NCI-H2107 treated with DMSO at 0.1 percent for 48 hours (cell line): Measurements from ENCODE around the gene PNPLA5.
"Not testable (repeated sequence)": the region's sequence is repeated elsewhere in the genome, so short reads cannot be mapped to it uniquely, and the experiment has no call there.

Experiments used
- DNase-seq: peaks from one replicate; lab custom pipeline; 2025; ENCODE audit not compliant: unreplicated experiment; lab: John Stamatoyannopoulos, UW

The PNPLA5 gene

DNA sequence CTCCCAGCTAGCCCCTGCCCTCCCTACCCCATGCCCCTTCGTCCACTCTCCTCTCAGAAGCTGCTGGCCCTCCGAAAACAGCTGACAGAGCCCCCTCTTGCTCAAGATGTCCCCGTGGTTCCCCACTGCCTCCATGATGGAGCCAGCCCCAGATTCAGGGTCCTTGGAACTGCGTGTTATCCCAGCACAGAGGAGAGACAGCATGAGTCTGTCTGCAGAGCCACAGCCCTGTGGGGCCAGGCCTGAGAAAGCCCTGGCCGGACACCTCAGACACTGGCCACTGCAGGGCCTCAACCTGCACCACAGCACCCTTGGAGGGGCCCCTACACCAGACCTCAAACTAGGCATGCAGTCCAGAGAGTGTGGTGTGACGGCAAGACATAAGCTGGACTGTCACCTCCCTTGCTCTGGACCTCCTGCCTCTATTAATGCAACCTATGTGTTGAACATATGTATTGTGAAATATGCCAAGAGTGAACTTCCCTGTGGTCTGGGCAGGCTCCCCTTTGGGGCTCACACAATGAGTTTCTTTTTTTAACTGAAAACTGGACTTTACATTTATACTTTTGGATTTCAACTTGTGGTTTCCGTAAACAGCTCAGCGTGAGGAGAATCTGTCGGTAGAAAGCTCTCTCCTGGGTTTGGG lies 9.6 kb downstream of the PNPLA5 start:
- no peak for DNase-seq

DNA sequence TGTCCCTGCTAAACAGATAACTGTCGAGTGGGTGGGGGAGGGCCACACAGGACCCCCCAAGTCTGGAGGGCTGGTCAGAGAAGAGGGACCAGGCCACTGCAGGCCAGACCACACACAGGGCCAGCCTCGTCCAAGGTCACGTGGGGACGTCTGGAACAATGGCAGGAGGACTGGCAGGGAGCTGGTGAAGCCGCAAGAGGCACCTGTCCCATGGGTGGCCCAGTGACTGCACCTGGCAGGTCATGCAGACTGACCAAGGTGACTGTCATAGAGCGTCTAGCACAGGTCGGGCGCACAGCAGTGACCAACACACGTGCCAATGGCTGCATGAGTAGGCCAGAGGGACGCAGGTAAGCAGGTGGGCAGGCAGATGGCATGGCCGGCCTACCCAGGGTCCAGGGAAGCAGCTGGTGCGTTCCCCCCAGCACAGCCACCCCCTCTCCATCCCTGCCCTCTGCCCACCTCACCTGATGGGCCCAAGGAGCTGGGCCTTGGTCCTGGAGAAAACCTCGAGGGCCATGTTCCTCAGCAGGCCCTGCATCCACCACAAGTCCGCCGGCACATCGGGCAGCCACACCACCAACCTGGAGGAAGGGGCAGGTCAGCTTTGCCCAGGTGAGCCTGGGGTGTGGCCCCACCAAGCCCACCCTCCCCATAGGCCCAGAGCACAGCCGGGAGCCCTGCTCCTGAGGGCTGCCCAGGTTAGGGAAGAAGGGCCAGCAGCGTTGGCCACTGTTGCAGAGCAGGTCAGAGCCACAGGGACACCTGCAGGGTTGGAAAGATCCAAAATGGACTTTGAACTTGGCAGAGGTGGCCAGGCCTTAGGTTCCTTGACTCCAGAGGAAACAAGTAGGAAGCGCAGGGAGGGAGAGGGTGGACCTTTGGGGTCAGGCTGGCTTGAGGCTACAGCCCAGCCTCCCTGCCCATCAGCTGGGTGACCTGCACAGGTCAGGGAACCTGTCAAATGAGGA lies 10.4 kb downstream of the PNPLA5 start:
- no peak for DNase-seq

DNA sequence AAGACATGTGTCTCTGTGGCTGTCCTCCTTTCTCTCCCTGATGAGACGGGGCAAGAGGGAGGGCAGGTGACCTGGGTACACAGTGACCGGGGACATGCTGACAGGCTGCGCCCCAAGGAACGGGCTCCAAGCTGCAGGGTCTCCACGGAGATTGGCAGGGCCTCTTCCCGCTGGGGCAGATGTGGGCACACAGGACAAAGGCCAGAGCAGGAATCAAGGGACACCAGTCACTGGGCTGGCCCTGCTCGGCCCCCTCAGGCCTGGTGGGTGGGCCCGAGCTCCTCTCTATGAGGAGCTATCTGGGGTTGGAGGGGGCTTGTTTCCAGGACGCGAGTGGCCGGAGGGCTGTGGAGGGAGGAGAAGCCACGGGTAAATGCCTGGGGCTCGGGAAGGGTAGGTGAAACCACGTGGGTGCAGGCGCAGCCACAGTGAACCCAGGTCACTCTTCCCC lies 11.2 kb downstream of the PNPLA5 start:
- no peak for DNase-seq

DNA sequence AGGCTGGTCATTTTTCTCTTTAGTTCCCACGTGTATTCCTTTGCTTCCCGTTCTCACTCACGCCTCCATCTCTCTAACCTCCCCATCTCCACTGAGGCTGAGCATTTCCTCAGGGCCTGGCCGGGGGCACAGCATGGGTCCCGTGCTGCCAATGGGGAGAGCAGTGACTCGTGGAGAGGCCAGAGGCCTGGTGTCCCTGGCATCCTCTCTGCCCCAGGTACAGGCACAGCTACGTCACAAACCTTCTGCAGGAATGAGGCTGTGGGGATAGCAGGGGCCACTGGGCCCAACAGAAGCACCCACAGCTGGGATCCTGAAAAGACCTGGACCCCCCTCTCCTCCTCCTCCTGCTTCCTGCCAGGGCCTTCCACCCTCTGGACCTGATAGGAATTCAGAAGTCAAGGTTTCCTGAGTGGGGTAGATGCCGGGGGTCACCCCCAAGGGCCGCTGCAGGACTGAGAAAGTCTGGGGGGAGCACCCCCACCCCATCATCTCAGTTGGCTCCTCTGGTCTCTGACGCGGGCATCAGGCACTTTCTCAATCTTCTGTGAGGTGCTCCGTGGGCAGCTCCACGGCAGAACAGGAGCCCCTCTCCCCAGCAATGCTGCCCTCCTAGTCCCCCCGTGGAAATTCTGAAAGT lies 11.8 kb downstream of the PNPLA5 start:
- no peak for DNase-seq

DNA sequence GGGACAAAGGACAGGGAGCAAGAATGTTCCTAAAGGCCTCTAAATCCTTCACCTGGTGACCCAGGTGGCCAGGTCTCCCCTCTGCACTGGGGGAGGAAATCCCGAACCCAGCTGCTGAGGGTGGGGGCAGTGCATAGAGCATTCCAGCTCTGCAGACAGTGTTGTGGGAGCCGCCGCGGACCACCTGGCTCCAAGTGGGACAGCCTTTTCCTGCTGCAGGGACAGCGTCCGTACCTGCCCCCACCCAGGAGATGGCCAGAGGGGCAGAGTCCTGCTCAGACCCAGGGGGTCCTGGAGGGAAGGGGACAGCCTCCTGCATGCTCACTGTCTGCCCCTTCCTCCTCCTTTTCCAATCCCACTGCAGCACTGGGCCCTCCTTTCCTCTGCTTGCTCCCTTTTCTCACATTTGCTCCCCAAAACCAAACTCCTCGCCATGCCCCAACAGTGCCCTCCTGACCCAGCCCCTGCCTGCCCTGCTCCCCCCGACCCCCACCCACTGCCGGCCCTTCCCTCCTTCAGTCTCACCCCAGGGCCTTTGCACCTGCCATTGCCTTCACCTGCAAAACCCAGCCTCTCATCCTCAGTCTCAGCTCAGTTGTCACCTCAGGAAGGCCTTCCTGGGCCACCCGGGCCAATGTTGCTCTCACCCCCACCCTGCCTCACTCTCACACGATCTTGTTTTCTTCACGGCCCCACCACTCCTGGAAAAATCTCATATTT lies 12.8 kb downstream of the PNPLA5 start:
- DNase-seq, result no peak

DNA sequence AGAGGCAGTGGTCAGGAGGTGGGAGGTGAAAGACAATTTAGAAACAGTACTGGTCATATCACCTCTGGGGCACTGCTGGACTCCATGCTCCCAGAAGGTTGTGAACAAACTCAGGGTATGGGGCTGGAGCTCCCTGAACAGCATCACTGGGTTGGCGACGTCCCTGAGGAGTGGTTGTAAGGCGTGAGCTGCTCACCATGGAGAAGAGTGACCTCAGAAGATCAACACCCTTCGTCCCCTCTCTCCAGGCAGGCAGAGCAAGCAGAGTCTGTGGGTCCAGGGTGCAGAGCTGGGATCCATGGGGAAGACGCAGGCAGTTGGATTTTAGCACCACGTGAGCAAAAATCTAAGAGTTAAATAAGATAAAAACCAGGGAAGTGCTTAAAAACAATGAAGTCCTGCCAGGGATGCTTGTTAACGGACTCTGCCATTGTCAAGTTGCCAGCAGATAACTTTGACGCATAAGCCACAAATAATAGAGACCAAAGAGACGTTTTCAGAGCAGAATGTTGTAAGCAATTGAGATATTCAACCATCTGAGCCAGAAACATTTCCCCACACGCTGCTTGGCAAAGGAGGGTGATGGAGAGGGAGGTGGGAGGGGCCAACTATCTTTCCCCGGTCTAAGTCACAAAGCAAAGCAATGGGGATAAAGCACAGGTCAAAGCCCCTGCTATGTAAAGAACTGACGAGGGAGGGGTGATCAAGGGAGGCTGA lies 13.6 kb downstream of the PNPLA5 start:
- DNase-seq, result no peak

DNA sequence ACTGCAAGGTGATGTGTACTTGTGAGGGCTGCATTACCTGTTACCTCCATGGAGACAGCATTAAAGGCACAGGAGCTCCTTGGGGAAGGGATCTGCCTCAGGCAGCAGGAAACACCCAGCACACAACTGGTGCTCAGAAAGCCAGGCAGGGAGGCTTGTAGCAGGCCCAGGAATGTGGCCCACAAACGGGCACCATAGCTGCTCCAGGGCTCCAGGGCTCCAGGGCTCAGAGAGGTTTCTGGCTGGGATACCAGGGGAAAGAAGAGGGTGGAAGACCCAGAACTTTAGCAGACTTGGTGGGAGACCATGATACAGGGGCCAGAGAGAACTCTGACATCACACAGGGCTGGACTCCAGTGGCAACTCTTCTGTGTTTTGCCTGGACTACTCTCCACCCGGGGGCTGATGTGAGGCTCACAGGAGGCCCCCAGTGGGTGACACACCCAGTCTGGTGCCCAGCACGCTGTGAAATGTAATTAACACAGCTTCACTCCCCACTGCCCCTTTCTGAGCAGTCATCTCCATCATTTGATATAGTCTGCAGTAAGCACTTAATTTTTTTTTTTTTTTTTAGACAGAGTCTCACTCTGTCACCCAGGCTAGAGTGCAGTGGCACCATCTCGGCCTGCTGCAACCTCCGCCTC lies 14.8 kb downstream of the PNPLA5 start:
- no peak for DNase-seq

DNA sequence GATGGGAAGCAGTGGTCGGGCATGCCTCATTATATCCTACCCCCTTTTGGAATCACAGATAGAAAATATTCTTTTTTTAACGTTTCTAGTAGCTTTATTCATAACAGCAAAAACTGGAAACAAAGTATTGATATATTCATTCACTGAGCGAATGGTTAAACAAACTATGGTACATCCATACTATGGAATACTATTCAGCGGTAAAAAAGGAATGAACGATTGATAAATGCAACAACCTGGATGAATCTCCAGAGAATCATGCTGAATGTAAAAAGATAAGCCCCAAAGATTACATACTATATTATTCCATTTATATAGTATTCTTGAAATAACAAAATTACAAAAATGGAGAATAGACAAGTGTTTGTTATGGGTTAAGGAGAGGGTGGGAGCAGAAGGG lies 22.0 kb downstream of the PNPLA5 start:
- DNase-seq, result no peak

DNA sequence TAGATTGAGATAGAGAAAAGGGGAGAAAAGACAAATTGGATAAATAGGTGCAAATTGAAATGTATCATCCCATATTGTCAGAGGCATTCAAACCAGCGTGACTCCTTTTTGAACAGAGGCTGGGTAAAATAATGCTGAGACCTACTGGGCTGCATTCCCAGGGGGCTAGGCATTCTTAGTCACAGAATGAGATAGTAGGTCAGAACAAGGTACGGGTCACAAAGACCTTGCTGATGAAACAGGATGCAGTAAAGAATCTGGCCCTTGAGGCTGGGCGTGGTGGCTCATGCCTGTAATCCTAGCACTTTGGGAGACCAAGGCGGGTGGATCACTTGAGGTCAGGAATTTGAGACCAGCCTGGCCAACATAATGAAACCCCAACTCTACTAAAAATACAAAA lies 22.8 kb downstream of the PNPLA5 start:
- not testable (repeated sequence) for DNase-seq

DNA sequence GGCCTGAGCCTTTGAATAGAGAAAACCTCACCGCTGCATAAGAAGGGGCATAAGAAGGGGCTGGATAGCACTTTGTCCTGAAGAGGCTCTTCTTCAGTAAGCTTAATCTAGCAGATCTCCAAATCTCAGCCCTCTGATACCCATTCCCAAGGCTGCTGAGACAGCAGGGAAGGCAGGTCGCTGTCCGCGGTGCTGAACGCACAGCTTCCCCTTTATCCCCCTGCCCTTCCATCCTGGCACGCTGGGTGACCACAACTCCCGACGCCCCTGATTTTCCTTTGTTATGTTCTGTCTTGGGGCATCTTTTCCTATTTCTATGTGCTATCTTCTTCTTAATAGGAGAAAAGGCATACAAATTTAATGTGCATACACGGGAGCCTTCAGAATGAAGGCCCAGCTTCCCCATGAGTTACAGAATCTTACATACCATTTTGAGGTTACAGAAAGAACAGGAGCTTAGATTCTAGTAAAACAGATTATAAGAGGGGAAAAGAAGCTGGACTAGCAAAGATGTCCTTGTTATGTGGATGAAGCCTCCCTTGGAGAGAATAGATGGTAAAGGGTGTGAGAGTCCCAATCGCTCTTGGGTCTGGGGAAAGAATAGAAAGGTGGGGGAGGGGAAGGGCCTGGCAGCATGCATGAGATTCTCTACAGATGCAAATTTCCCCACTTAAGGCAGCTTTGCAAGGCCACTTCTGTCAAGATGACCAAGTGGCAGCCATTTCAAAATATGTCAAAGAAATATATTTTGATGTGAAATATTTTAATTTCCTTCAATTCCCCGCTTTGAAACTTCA lies 23.8 kb downstream of the PNPLA5 start:
- DNase-seq, result no peak

DNA sequence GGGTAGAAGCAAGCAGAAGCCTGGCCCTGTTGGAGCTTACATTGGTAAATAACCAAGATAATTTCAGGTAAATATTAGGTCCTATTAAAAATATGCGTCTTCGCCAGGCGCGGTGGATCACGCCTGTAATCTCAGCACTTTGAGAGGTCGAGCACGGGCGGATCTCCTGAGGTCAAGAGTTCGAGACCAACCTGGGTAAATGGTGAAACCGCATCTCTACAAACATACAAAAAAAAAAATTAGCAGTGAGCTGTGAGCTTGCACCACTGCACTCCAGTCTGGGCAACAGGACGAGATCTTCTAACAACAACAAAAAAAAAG lies 29.0 kb downstream of the PNPLA5 start:
- no peak for DNase-seq

DNA sequence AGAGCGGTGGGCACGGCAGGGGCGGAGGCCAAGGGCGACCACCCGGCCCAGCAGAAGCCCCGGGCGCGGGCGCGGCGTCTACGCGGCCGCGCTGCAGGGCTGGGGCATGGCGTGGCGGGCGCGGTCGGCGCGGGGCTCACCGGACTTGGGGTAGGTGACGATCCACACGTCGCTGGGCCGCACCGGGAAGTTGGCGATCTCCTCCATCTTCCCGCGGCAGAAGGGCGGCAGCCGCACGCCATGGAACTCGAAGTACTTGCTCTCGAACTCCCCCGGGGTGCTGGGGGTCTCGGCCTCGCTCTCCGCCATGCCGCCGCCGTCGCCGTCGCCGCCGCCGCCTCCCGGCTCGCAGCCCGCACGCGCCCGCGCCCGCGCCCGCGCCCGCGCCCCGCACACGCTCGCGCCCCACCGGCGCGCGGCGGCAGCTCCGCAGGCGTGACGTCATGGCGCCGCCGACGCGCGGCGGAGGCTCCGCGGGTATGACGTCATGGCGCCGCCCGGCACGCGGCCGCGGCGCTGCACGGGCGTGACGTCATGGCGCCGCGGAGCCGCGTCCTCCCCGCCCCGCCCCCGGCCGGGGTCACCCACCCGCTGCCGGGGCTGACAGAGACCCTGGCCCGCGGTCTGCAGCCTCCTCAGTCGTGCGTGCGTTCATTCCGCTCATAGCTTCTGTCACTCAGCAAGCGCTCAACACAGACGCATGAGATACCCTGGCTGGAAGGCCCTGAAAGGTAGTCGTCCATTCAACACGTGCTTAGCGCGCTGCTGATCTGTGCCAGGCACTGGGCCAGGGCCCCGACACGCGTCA lies 29.5 kb downstream of the PNPLA5 start, which contains the start of gene SULT4A1:
SULT4A1 (minus strand) TSS at position 440 of the 808 bp plus-strand sequence; CDS start at position 309, 131 bp downstream.
- DNase-seq, result no peak

DNA sequence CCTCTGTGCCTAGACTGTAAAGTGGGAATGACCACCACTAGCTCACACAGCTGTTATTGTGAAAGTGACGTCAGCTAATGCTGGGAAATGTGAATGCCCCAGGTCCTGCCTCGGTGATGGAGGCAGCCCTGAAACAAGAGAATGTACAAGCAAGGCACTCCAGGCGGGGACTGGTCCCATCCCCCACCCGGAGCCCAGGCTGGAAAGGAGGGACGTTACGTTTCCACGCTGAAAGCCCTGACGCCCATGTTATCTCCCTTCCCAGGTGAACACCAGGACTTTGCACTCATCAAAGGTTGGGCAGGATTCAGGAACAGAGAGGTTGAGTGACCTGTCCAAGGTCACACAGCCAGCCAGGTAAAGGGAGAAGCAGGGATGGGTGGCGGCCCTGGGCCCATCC lies 30.3 kb downstream of the PNPLA5 start:
- no peak for DNase-seq

DNA sequence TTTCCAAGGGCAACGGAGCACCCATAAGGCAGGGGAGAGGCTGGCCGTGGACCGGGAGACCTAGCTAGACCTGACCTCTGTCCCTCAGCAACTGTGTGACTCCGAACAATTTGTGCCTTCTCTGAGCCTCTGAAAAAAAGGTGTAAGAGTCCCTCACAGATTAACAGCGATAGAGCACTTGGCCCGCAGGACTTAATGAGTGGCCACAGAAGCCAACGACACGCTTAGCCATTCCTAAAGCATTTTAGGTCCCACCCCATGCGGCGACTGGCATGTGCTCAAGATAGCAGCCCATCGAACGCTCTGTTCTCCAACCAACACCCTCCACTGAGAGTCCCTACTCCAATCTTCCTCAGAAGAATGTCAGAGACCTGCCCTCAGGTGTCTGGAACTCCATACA lies 31.0 kb downstream of the PNPLA5 start:
- no peak for DNase-seq

DNA sequence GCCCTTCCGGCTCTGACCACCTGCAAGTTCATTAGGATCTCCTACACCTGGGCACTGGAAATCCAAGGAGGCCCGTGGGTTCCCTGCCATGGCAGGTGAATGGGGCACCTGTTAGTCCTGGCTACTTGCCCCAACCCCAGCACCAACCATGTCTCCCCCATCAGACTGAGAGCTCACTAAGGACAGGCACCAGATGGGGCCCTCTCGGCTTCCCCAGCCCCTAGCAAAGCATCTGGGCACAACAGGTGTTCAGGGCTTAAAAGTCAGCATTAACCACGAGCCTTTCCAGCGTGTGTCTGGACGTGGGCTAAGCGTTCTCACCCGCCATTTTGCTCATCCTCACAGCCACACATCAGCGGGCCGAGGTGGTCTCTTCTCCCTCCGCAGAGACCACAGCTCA lies 31.7 kb downstream of the PNPLA5 start:
- no peak for DNase-seq

DNA sequence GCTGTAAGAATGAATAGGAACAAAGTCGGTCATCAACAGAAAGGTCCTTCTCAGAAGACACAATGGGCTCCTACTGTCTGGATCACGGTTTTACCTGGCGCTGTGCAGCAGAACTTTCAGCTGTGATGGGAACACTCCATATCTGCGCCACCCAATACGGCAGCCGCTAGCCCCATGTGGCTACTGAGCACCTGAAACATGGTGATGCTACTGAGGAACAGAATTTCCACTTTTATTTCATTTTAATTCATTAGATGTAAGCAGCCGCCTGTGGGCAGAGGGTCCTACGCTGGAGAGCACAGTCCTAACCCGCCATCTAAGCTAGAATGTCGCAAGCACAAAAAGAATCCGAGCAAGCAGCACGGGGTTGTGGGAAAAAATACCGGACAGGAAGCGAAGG lies 32.2 kb downstream of the PNPLA5 start:
- no peak for DNase-seq

DNA sequence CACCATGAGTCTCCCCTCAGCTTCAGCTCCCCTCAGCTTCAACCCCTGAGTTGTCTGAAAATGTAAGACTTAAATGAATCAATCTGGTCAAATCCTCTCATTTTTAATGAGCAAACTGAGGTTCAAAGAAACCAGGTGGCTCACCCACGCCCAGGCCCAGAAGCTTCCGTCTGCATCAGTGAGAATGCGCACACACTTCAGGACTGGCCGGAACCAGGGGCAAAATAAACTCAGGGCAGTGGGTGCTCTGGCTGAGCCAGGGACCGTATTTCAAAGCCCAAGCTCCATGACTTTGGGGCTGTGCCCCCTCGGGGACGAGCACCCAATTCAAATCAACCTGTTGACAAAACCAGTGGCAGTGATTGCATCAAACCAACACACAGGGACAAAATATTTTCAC lies 32.6 kb downstream of the PNPLA5 start:
- no peak for DNase-seq

DNA sequence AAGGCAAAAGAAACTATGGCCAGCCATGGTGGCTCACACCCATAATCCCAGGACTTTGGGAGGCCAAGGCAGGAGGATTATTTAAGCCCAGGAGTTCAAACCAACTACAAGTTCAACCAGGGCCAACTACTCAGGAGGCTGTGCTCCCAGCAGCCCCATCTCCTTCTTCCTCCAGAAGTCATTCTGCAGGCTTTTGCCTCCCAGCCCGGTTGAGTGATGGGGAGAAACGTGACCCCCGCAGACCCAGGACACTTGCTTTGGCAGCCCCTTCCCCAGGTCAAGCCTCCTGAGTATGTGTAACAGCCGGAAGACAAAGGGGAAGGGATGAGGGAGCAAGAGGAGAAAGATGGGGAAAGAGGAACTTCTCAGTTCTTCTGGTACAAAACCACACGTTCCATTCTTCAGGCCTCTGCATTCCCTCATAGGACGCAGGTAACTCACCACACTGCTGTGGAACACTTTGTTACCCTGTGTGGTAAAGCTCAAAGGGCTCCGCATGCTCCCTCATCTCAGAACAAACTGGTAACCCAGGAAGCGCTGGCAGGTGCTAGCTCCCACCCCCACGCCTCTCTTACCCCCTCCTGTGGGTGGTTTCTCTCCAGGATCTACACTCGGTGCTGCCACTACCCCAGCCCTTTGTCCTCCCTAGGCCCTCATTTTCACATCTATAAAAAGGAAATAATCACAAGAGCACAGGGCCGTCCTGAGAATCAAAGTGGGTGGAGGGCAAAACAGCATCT lies 33.5 kb downstream of the PNPLA5 start:
- peak; percentile 53 for DNase-seq
